DMS79 treated with DMSO at 0.1 percent for 48 hours (cell line): ENCODE results near the gene NEIL1.
"Not testable (repeated sequence)": the region's sequence is repeated elsewhere in the genome, so short reads cannot be mapped to it uniquely, and the experiment has no call there.

Experiments
- DNase-seq: peaks from one replicate; lab custom pipeline; 2025; lab: John Stamatoyannopoulos, UW

NEIL1 gene

GRCh38 chr15:75380773-75381172 is 33.9 kb downstream of the NEIL1 start:
- no peak for DNase-seq

GRCh38 chr15:75383986-75384385 is 37.1 kb downstream of the NEIL1 start:
- DNase-seq = not testable (repeated sequence)

GRCh38 chr15:75389791-75390382 is 43.0 kb downstream of the NEIL1 start:
- peak; percentile 14 for DNase-seq

- DNase-seq = no peak
These were observed 50.7 kb downstream of the NEIL1 start for GRCh38 chr15:75397494-75397893.

- no peak for DNase-seq
These were observed 57.1 kb downstream of the NEIL1 start for GRCh38 chr15:75403892-75404291.
